Neural progenitor cell (in vitro differentiated cells): ENCODE measurements around the gene C16orf74. TPM values are rescaled to one million over a fixed set of nuclear protein-coding genes. Genes with fewer than 3 reads are reported as not detected.

ENCODE experiments used
- DNase-seq: peaks from one replicate; pipeline ENCODE4 v3.0.0-alpha.2; 2016; ENCODE audit warnings: low spot score
- H2AFZ ChIP-seq: fragments of 200-600 bp; sonication (generic); replicated peaks from 2 replicates; pipeline ENCODE4 v1.6.1; 2016; ENCODE audit warnings: antibody characterized with exemption
- H3F3A ChIP-seq: fragments of 200-600 bp; sonication (generic); 2 replicates; pipeline ENCODE4 v1.6.1; 2016; ENCODE audit warnings: antibody characterized with exemption, low read depth
- H3K27ac ChIP-seq: fragments of 200-600 bp; sonication (generic); 2 replicates; pipeline ENCODE4 v1.5.1; 2016; ENCODE audit warnings: mild to moderate bottlenecking
- H3K27me3 ChIP-seq: fragments of 200-600 bp; sonication (generic); 2 replicates; pipeline ENCODE4 v1.6.1; 2016; ENCODE audit warnings: mild to moderate bottlenecking, moderate library complexity
- H3K36me3 ChIP-seq: fragments of 200-600 bp; sonication (generic); 2 replicates; pipeline ENCODE4 v1.5.1; 2016
- H3K4me1 ChIP-seq: fragments of 200-600 bp; sonication (generic); 2 replicates; pipeline ENCODE4 v1.6.1; 2016; ENCODE audit warnings: mixed run types
- H3K4me2 ChIP-seq: fragments of 200-600 bp; sonication (generic); 2 replicates; pipeline ENCODE4 v1.6.1; 2016
- H3K4me3 ChIP-seq: fragments of 200-600 bp; sonication (generic); 2 replicates; pipeline ENCODE4 v1.5.1; 2016
- H3K79me2 ChIP-seq: fragments of 200-600 bp; sonication (generic); 2 replicates; pipeline ENCODE4 v1.6.1; 2016; ENCODE audit warnings: low read depth
- H3K9ac ChIP-seq: fragments of 200-600 bp; sonication (generic); 2 replicates; pipeline ENCODE4 v1.6.1; 2016
- H3K9me3 ChIP-seq: fragments of 200-600 bp; sonication (generic); 2 replicates; pipeline ENCODE4 v1.5.1; 2016; ENCODE audit warnings: low read depth
- H4K20me1 ChIP-seq: fragments of 200-600 bp; sonication (generic); 2 replicates; pipeline ENCODE4 v1.6.1; 2016; ENCODE audit warnings: low read depth
- H3K27ac Mint-ChIP-seq: 3 replicates; pipeline ENCODE4 v1.8.0; 2021; ENCODE audit warnings: mixed read lengths
- H3K27me3 Mint-ChIP-seq: 2 replicates; pipeline ENCODE4 v1.8.0; 2022; ENCODE audit warnings: low read depth, mild to moderate bottlenecking, inconsistent platforms, moderate library complexity, mixed read lengths; ENCODE audit not compliant: insufficient read depth
- H3K36me3 Mint-ChIP-seq: 3 replicates; pipeline ENCODE4 v1.8.0; 2021; ENCODE audit warnings: mixed read lengths
- H3K4me1 Mint-ChIP-seq: 3 replicates; pipeline ENCODE4 v1.8.0; 2021; ENCODE audit warnings: mixed read lengths
- H3K4me3 Mint-ChIP-seq: 3 replicates; pipeline ENCODE4 v1.8.0; 2021; ENCODE audit warnings: mild to moderate bottlenecking, moderate library complexity, mixed read lengths
- H3K9me3 Mint-ChIP-seq: 3 replicates; pipeline ENCODE4 v1.8.0; 2020; ENCODE audit warnings: mixed read lengths
- CTCF ChIP-seq: fragments of 200-600 bp; sonication (generic); IDR thresholded peaks from 2 replicates; pipeline ENCODE4 v1.5.1; 2017; ENCODE audit warnings: antibody characterized with exemption, mild to moderate bottlenecking
- EZH2 ChIP-seq: fragments of 200-600 bp; sonication (generic); IDR thresholded peaks from 2 replicates; pipeline ENCODE4 v1.6.1; 2017; ENCODE audit warnings: antibody characterized with exemption, mild to moderate bottlenecking, moderate library complexity
- EZH2phosphoT487 ChIP-seq: fragments of 200-600 bp; sonication (generic); IDR thresholded peaks from 2 replicates; pipeline ENCODE4 v1.6.1; 2017; ENCODE audit warnings: antibody characterized with exemption
- total RNA-seq: library from RNA; depleted of rRNA; stranded (reverse); fragments of >200 nt; gene quantifications from 2 replicates; pipeline ENCODE4 v1.2.3, GENCODE V29; 2015; ENCODE audit warnings: low replicate concordance

C16orf74 gene
- total RNA-seq, 1 donor from 2014 or later = not detected

DNA sequence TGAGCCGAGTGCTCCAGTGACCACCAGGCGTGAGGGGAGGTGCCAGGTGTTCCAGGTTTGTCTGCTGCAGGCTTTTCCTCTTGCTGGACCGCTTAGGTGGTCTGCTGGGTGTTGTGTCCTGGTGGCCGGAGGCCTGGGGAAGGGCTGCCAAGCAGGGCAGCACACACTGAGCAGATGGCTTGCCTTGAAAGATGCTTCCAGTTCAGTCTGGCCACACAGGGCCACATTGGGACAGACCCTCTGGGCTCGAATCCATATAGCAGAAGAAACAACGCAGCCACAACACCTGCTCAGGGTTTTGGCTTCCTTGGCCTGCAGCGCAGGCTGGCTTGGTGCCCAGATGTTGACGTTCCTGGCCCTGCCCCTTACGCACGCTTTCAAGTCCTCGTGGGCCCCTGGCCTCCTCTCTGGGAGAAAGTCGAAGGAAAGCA lies 87.0 kb downstream of the C16orf74 start:
- H3K27ac ChIP-seq = no peak overlapping the region
- Mint-ChIP-seq H3K9me3 (no peaks in the 10 kb centered on the region), H3K36me3 (peaks cover 45% of the 10 kb centered on the region), H3K4me3 (no peak overlapping the region), H3K27ac (peak overlapping the region; percentile 69), H3K27me3 (peaks cover 15% of the 10 kb centered on the region), H3K4me1 (peaks cover 28% of the 10 kb centered on the region)
- H3K79me2 ChIP-seq = no peaks in the 10 kb centered on the region
- H3K9ac ChIP-seq = no peak overlapping the region
- no peak overlapping the region for H3K4me3 ChIP-seq
- TF ChIP-seq EZH2phosphoT487 = no peak
- no peak for TF ChIP-seq EZH2
- TF ChIP-seq CTCF = no peak
- no peak for DNase-seq
- H3K4me2 ChIP-seq = no peak overlapping the region
- no peak overlapping the region for H2AFZ ChIP-seq
- peaks cover 14% of the 10 kb centered on the region for H4K20me1 ChIP-seq
- peaks cover 27% of the 10 kb centered on the region for H3K4me1 ChIP-seq
- H3F3A ChIP-seq = peaks cover 31% of the 10 kb centered on the region
- H3K36me3 ChIP-seq = no peaks in the 10 kb centered on the region
- H3K27me3 ChIP-seq = no peaks in the 10 kb centered on the region
- H3K9me3 ChIP-seq = no peaks in the 10 kb centered on the region

GRCh38 chr16:85662976-85663830 lies 87.7 kb downstream of the C16orf74 start:
- H3K36me3 Mint-ChIP-seq = peaks cover 45% of the 10 kb centered on the region
- no peak for DNase-seq
- H4K20me1 ChIP-seq = peaks cover 14% of the 10 kb centered on the region
- no peak overlapping the region for H3K27ac Mint-ChIP-seq
- peak overlapping the region; percentile 90 for H3K27ac ChIP-seq
- H3F3A ChIP-seq = peaks cover 33% of the 10 kb centered on the region
- H3K79me2 ChIP-seq = no peaks in the 10 kb centered on the region
- H3K27me3 Mint-ChIP-seq = peaks cover 13% of the 10 kb centered on the region
- no peaks in the 10 kb centered on the region for H3K27me3 ChIP-seq
- H3K4me1 ChIP-seq = peaks cover 27% of the 10 kb centered on the region
- H3K9me3 ChIP-seq = no peaks in the 10 kb centered on the region
- no peak overlapping the region for H2AFZ ChIP-seq
- no peaks in the 10 kb centered on the region for H3K36me3 ChIP-seq
- H3K4me1 Mint-ChIP-seq = peaks cover 28% of the 10 kb centered on the region
- H3K4me3 ChIP-seq = peak overlapping the region; percentile 15
- peak overlapping the region; percentile 75 for H3K4me2 ChIP-seq
- H3K9ac ChIP-seq = no peak overlapping the region
- H3K9me3 Mint-ChIP-seq = no peaks in the 10 kb centered on the region
- H3K4me3 Mint-ChIP-seq = peak overlapping the region; percentile 67
- no peak for TF ChIP-seq CTCF
- TF ChIP-seq EZH2 = no peak
- TF ChIP-seq EZH2phosphoT487 = no peak

GRCh38 chr16:85662482-85662812 lies 88.4 kb downstream of the C16orf74 start:
- H3K4me1 Mint-ChIP-seq = peaks cover 28% of the 10 kb centered on the region
- Histone ChIP-seq H3K27ac (peak overlapping the region; percentile 90), H3K36me3 (no peaks in the 10 kb centered on the region), H3K4me1 (peaks cover 27% of the 10 kb centered on the region), H3K9ac (no peak overlapping the region), H4K20me1 (peaks cover 14% of the 10 kb centered on the region), H3K9me3 (no peaks in the 10 kb centered on the region), H3K27me3 (no peaks in the 10 kb centered on the region), H2AFZ (no peak overlapping the region), H3K4me3 (peak overlapping the region; percentile 15), H3F3A (peaks cover 33% of the 10 kb centered on the region), H3K79me2 (no peaks in the 10 kb centered on the region), H3K4me2 (peak overlapping the region; percentile 75)
- peaks cover 43% of the 10 kb centered on the region for H3K36me3 Mint-ChIP-seq
- peak overlapping the region; percentile 71 for H3K4me3 Mint-ChIP-seq
- H3K9me3 Mint-ChIP-seq = no peaks in the 10 kb centered on the region
- H3K27ac Mint-ChIP-seq = peak overlapping the region; percentile 86
- peak; percentile 92 for DNase-seq
- H3K27me3 Mint-ChIP-seq = peaks cover 13% of the 10 kb centered on the region
- TF ChIP-seq EZH2phosphoT487 (no peak), CTCF (no peak), EZH2 (no peak)
